ENCODE measurements around the gene CD3E. TPM values are rescaled to one million over a fixed set of nuclear protein-coding genes. Genes with fewer than 3 reads are reported as not detected.
A peak's percentile ranks its signal among the peaks of the same experiment; 100 is the strongest.

Gene CD3E
- total and polyA plus RNA-seq, 2 of the 8 experiments (the other 6 are each of a cell fraction or from before 2014, with no cell fraction given), result not detected

DNA sequence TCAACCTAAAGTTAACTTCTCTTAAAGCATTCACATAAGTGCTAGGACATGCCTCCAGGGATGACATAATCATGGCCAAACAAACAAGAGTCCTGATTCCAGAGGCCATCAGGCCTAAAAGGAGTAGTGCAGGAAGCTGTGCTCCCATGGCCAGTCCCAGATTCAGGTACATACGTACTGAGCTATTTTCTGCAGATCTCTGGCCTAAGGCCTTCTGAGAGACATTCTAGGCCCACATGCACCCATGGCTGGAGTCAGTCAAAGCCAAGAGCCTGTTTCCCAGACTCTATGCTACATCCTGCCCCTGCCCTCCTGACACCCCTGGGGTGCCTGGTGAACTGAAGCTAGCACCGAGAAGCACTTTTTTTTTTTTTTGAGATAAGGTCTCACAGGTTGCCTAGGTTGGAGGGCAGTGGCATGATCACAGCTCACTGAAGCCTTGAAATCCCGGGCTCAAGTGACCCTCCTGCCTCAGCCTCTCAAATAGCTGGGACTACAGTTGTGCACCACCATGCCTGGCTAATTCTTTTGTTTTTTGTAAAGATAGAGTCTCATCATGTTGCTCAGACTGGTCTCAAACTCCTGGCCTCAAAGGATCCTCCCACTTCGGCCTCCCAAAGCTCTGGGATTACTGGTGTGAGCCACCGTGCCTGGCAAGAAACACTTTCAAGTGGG is 37.4 kb downstream of the CD3E start:
- WGBS, 2 experiments (ENCODE audit: extremely low coverage in 1 of 2, insufficient coverage in 1 of 2, insufficient read length in 1 of 2, insufficient replicate concordance in 2 of 2, low coverage in 1 of 2, low lambda C conversion rate in 2 of 2, missing lambda C conversion rate in 1 of 2), result 97% methylated on average over 5 of the region's 5 CpGs; no CpG with 5 or more reads in 1 of the 2 experiments
- Histone ChIP-seq H2BK5ac (ENCODE audit: low read depth, low read length) (no peak overlapping the region), H3K79me2 (ENCODE audit: control insufficient read depth in 1 of 2, insufficient read depth in 2 of 2, low read length in 2 of 2) (no peaks in the 10 kb centered on the region), H3K56ac (replicated peaks; ENCODE audit: insufficient read length, low read depth, low read length) (no peak overlapping the region), H3K4me3 (ENCODE audit: extremely low read depth in 1 of 4, insufficient read depth in 2 of 4, low read depth in 3 of 4, low read length in 4 of 4) (no peak overlapping the region), H3K27me3 (replicated peaks in 1 of 4; ENCODE audit: control insufficient read depth in 3 of 4, extremely low read depth in 1 of 4, insufficient read depth in 3 of 4, low read length in 3 of 4) (no peaks in the 10 kb centered on the region; a peak in 1 of 7 replicates), H4K91ac (replicated peaks; ENCODE audit: insufficient read length, low read length) (no peak overlapping the region), H3K4me1 (replicated peaks in 1 of 4; ENCODE audit: control insufficient read depth in 3 of 4, insufficient read depth in 4 of 4, low read length in 3 of 4) (no peaks in the 10 kb centered on the region), H4K20me1 (replicated peaks in 1 of 2; ENCODE audit: control insufficient read depth in 1 of 2, insufficient read depth in 2 of 2, low read length in 2 of 2) (no peaks in the 10 kb centered on the region), H3K27ac (ENCODE audit: low read depth, low read length) (no peak overlapping the region), H3K4ac (replicated peaks; ENCODE audit: insufficient read length, low read depth, low read length) (no peak overlapping the region), H3K14ac (ENCODE audit: insufficient read length) (no peak overlapping the region), H3K79me1 (ENCODE audit: low read depth, low read length) (no peaks in the 10 kb centered on the region; the same call in 1 of the 2 replicates), H3K23ac (ENCODE audit: insufficient read length) (no peak overlapping the region), H2AK5ac (ENCODE audit: low read depth, low read length) (no peak overlapping the region), H3K9me3 (ENCODE audit: insufficient read depth in 2 of 2, low read depth in 1 of 2, low read length in 1 of 2) (no peaks in the 10 kb centered on the region), H2BK120ac (replicated peaks; ENCODE audit: low read depth, low read length) (no peak overlapping the region), H3K9ac (replicated peaks in 1 of 4; ENCODE audit: extremely low read depth in 1 of 4, low read depth in 3 of 4, low read length in 3 of 4) (no peak overlapping the region), H3K23me2 (ENCODE audit: low read depth, low read length) (no peaks in the 10 kb centered on the region; the same call in 1 of the 2 replicates), H3K36me3 (ENCODE audit: control insufficient read depth in 2 of 4, insufficient read depth in 4 of 4, low read length in 3 of 4) (no peaks in the 10 kb centered on the region), H2BK20ac (ENCODE audit: low read length) (0 out of 2 replicates have a peak overlapping the region, but pooled peaks have one; percentile 32), H3K4me2 (ENCODE audit: insufficient read depth in 1 of 2, low read depth in 2 of 2, low read length in 2 of 2) (no peak overlapping the region), H2BK12ac (ENCODE audit: low read depth, low read length) (no peak overlapping the region), H4K8ac (ENCODE audit: extremely low read depth, insufficient read depth, low read length) (peak overlapping the region; percentile 81; the same call in 1 of the 2 replicates), H4K5ac (ENCODE audit: insufficient read length, low read depth, low read length) (no peak overlapping the region), H3K18ac (ENCODE audit: extremely low read depth, low read length) (no peak overlapping the region), H2AFZ (ENCODE audit: low read length) (no peak overlapping the region), H2BK15ac (ENCODE audit: low read length) (no peak overlapping the region)
- CTCF ChIA-PET (ENCODE audit: partially characterized antibody), result interaction anchor here (0.7 to 4.9 kb wide), 4 partner anchors 11 to 77 kb away, joined by 3 to 24 read pairs (median 3); partner anchors contain the start of gene MPZL2
- POLR2A ChIA-PET (ENCODE audit: partially characterized antibody), result no interaction called here
- DNase-seq (ENCODE audit: low read depth in 1 of 2, low spot score in 2 of 2), result no peak
- FAIRE-seq, result no peak
- no peak for TF ChIP-seq SUZ12 (IDR thresholded peaks at IDR 0.05; ENCODE audit: low read length)
- TF ChIP-seq PHF8 (conservative IDR thresholded peaks at IDR 0.05; ENCODE audit: low read depth, low read length), result no peak
- TF ChIP-seq TAF7 (optimal IDR thresholded peaks at IDR 0.05; ENCODE audit: borderline replicate concordance, low read depth, low read length), result no peak
- no peak for TF ChIP-seq RAD21 (IDR thresholded peaks at IDR 0.05 in 1 of 2, conservative IDR thresholded peaks at IDR 0.05 in 1 of 2; ENCODE audit: low read depth in 2 of 2, low read length in 2 of 2)
- TF ChIP-seq TAF1 (IDR thresholded peaks at IDR 0.05; ENCODE audit: low read depth, low read length), result no peak
- no peak for TF ChIP-seq TEAD4 (IDR thresholded peaks at IDR 0.05; ENCODE audit: low read depth, low read length)
- TF ChIP-seq RBBP5 (IDR thresholded peaks at IDR 0.05; ENCODE audit: borderline replicate concordance, low read depth, low read length), result no peak
- TF ChIP-seq, protein P1, sequence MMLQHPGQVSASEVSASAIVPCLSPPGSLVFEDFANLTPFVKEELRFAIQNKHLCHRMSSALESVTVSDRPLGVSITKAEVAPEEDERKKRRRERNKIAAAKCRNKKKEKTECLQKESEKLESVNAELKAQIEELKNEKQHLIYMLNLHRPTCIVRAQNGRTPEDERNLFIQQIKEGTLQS (IDR thresholded peaks at IDR 0.05; ENCODE audit: insufficient read depth, low read depth, low read length), result no peak
- TF ChIP-seq, protein P2, sequence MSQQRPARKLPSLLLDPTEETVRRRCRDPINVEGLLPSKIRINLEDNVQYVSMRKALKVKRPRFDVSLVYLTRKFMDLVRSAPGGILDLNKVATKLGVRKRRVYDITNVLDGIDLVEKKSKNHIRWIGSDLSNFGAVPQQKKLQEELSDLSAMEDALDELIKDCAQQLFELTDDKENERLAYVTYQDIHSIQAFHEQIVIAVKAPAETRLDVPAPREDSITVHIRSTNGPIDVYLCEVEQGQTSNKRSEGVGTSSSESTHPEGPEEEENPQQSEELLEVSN (IDR thresholded peaks at IDR 0.05), result no peak
- no peak for TF ChIP-seq FOSL1 (IDR thresholded peaks at IDR 0.05; ENCODE audit: insufficient read depth, low read depth, low read length)

Measured in H1 (cell line).